Measurements from ENCODE around the gene PDE11A. TPM values are rescaled to one million over a fixed set of nuclear protein-coding genes. Genes with fewer than 3 reads are reported as not detected.

Gene PDE11A
- total and polyA plus RNA-seq, 2 of the 13 experiments (the other 11 are each of a cell fraction or from before 2014, with no cell fraction given) = 1.2 to 1.7 TPM

GRCh38 chr2:178070824-178071223 is 1.8 kb downstream of the PDE11A start (continued):
- no peak for TF ChIP-seq CBFB (CRISPR knock-in tag; IDR thresholded peaks at IDR 0.05)
- TF ChIP-seq HOXA7 (CRISPR knock-in tag; IDR thresholded peaks at IDR 0.05) = no peak
- no peak for TF ChIP-seq ZBTB49 (CRISPR knock-in tag; IDR thresholded peaks at IDR 0.05; ENCODE audit: borderline replicate concordance)
- no peak for TF ChIP-seq ZFP90 (CRISPR knock-in tag; IDR thresholded peaks at IDR 0.05; ENCODE audit: borderline replicate concordance)
- TF ChIP-seq HOMEZ (CRISPR knock-in tag; IDR thresholded peaks at IDR 0.05; ENCODE audit: low read depth) = 0 out of 2 replicates have a peak, but pooled peaks have one; percentile 26
- no peak for TF ChIP-seq KLF12 (CRISPR knock-in tag; IDR thresholded peaks at IDR 0.05; ENCODE audit: borderline replicate concordance)
- TF ChIP-seq HMGXB3 (CRISPR knock-in tag; IDR thresholded peaks at IDR 0.05; ENCODE audit: borderline replicate concordance) = no peak
- TF ChIP-seq KDM2A (CRISPR knock-in tag; IDR thresholded peaks at IDR 0.05; ENCODE audit: borderline replicate concordance, low read depth) = no peak
- 0 out of 2 replicates have a peak, but pooled peaks have one; percentile 7 for TF ChIP-seq RARA (CRISPR knock-in tag; IDR thresholded peaks at IDR 0.05)
- TF ChIP-seq HDAC2 (CRISPR knock-in tag; IDR thresholded peaks at IDR 0.05) = no peak
- 0 out of 2 replicates have a peak, but pooled peaks have one; percentile 29 for TF ChIP-seq ELF1 (CRISPR knock-in tag; IDR thresholded peaks at IDR 0.05)
- no peak for TF ChIP-seq ZFP1 (CRISPR knock-in tag; IDR thresholded peaks at IDR 0.05)
- peak; percentile 72 for TF ChIP-seq NCOA2 (CRISPR knock-in tag; IDR thresholded peaks at IDR 0.05)
- no peak for TF ChIP-seq NFKBIZ (CRISPR knock-in tag; IDR thresholded peaks at IDR 0.05)
- TF ChIP-seq SOX6 (IDR thresholded peaks at IDR 0.05) = no peak
- peak; percentile 24; the same call in 1 of the 2 replicates for TF ChIP-seq SOX6 (CRISPR knock-in tag; IDR thresholded peaks at IDR 0.05)
- 0 out of 2 replicates have a peak, but pooled peaks have one; percentile 38 for TF ChIP-seq TBX3 (IDR thresholded peaks at IDR 0.05; ENCODE audit: borderline replicate concordance)
- peak; percentile 63; the same call in 1 of the 2 replicates for TF ChIP-seq FOXA3 (CRISPR knock-in tag; IDR thresholded peaks at IDR 0.05)
- TF ChIP-seq ZNF501 (CRISPR knock-in tag; IDR thresholded peaks at IDR 0.05) = no peak
- TF ChIP-seq ZNF510 (CRISPR knock-in tag; IDR thresholded peaks at IDR 0.05; ENCODE audit: low read depth) = no peak
- no peak for TF ChIP-seq PPARG (CRISPR knock-in tag; conservative IDR thresholded peaks at IDR 0.05)
- no peak for TF ChIP-seq PCBP2 (optimal IDR thresholded peaks at IDR 0.05; ENCODE audit: low read depth, low read length, poor library complexity, severe bottlenecking)
- TF ChIP-seq CHD2 (IDR thresholded peaks at IDR 0.05; ENCODE audit: low read depth, low read length) = no peak
